Peyer's patch (tissue), 4 donors: ENCODE data around the gene TMEM131L.

Experiments
- CTCF ChIP-seq, 6 experiments: fragments of 450-650 bp in 4 of 6; fragments of 200-600 bp in 2 of 6; sonication (generic) in 1 of 6; IDR thresholded peaks; one replicate each; pipeline ENCODE4 v1.5.1; 2017 to 2019; ENCODE audit warnings: antibody characterized with exemption in 6 of 6, mild to moderate bottlenecking in 3 of 6, moderate library complexity in 1 of 6
- POLR2A ChIP-seq, 2 donors: fragments of 450-650 bp; IDR thresholded peaks; one replicate each; pipeline ENCODE4 v1.5.1; 2017; ENCODE audit warnings: antibody characterized with exemption in 2 of 2, mild to moderate bottlenecking in 2 of 2, moderate library complexity in 2 of 2

- TF ChIP-seq CTCF (IDR thresholded peaks at IDR 0.05) (no peak), POLR2A (IDR thresholded peaks at IDR 0.05) (no peak)
These were observed 38.6 kb upstream of the TMEM131L start for GRCh38 chr4:153427363-153428071.
